AG04450 (cell line): ENCODE data around the gene MPV17L. TPM values are rescaled to one million over a fixed set of nuclear protein-coding genes. Genes with fewer than 3 reads are reported as not detected.

Experiments
- CTCF ChIA-PET: fragments of 300-600, 350-600 bp; formaldehyde crosslinking; extraction: SDS; loops from one replicate; lab custom pipeline; 2022; ENCODE audit warnings: antibody characterized with exemption, inconsistent platforms; lab: Charles Lee
- POLR2A ChIA-PET: fragments of 350-600 bp; formaldehyde crosslinking; extraction: SDS; loops from one replicate; lab custom pipeline; 2021; ENCODE audit warnings: antibody characterized with exemption, inconsistent platforms; lab: Yijun Ruan, JAX
- DNase-seq: peaks from one replicate; pipeline ENCODE4 v3.0.0-alpha.2; 2011; ENCODE audit warnings: low read depth, low spot score
- H3K27ac ChIP-seq: one replicate; pipeline ENCODE4 v1.5.1; 2012; ENCODE audit warnings: low read depth, low read length, control low read depth
- H3K27me3 ChIP-seq: one replicate; pipeline ENCODE4 v1.6.0; 2012; ENCODE audit warnings: low read length; ENCODE audit not compliant: control insufficient read depth, insufficient read depth
- H3K4me3 ChIP-seq: 2 replicates; pipeline ENCODE4 v1.5.1; 2011; ENCODE audit warnings: mild to moderate bottlenecking, low read depth, low read length, control low read depth
- H3K9me3 ChIP-seq: 2 replicates; pipeline ENCODE4 v1.5.1; 2012; ENCODE audit warnings: low read length; ENCODE audit not compliant: control insufficient read depth, insufficient read depth
- polyA plus RNA-seq: library from polyadenylated mRNA; depleted of rRNA; stranded (reverse); fragments of >200 nt; gene quantifications from 2 replicates; pipeline ENCODE4 v1.2.3, GENCODE V29; 2011
- TF ChIP-seq, protein P1 (sequence below): IDR thresholded peaks from 2 replicates; pipeline ENCODE4 v1.5.1; 2011; ENCODE audit warnings: low read depth, low read length, control low read depth, inconsistent platforms

The MPV17L gene
- polyA plus RNA-seq, 1 experiment = 0.11 TPM

DNA sequence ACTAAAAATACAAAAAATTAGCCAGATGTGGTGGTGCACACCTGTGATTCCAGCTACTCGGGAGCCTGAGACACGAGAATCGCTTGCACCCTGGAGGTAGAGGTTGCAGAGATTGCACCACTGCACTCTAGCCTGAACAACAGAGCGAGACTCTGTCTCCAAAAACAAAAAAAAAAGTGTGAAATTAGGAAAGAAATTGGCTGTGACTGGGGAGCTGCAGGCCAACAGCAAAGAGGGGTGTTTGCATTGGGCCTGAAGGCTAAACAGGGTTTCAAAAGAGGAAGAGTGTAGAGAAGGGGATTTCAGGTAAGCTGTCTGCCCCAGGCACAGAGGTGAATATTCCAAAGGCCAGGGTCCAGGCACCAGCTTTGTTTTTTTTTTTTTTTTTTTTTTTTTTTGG is 48.2 kb downstream of the MPV17L start:
- TF ChIP-seq, protein P1, sequence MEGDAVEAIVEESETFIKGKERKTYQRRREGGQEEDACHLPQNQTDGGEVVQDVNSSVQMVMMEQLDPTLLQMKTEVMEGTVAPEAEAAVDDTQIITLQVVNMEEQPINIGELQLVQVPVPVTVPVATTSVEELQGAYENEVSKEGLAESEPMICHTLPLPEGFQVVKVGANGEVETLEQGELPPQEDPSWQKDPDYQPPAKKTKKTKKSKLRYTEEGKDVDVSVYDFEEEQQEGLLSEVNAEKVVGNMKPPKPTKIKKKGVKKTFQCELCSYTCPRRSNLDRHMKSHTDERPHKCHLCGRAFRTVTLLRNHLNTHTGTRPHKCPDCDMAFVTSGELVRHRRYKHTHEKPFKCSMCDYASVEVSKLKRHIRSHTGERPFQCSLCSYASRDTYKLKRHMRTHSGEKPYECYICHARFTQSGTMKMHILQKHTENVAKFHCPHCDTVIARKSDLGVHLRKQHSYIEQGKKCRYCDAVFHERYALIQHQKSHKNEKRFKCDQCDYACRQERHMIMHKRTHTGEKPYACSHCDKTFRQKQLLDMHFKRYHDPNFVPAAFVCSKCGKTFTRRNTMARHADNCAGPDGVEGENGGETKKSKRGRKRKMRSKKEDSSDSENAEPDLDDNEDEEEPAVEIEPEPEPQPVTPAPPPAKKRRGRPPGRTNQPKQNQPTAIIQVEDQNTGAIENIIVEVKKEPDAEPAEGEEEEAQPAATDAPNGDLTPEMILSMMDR = no peak
- no peak overlapping the region for H3K27ac ChIP-seq
- ChIA-PET CTCF (interaction anchor here (0.6 to 1.2 kb wide), 3 partner anchors 16 to 262 kb away, joined by 3 to 6 read pairs (median 5); no protein-coding TSS in a partner anchor), POLR2A (no interaction called here)
- no peaks in the 10 kb centered on the region; the same call in 1 of the 2 replicates for H3K9me3 ChIP-seq
- H3K27me3 ChIP-seq = no peaks in the 10 kb centered on the region
- no peak for DNase-seq
- no peak overlapping the region for H3K4me3 ChIP-seq

DNA sequence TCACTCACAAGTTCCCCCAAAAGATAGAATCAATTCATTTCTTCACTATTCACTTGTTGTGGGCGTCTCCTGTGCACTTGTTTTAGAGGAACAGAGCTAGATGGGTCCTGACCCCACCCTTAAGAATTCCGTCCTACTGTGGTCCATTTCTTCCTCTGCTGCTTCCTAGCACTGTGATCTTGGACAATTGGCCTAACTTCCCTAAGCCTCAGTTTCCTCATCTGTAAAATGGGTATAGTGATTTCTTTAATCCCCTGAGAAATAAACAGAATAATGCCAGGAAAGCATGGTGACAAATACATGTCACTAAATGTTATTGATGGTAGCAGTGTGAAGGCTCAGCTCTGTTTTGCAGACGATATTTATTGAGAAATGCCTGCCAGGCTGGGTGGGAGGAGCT is 48.7 kb downstream of the MPV17L start:
- TF ChIP-seq, protein P1 = no peak
- POLR2A ChIA-PET = interaction anchor here (0.5 kb wide), 1 partner anchor 20 kb away, joined by 4 read pairs; no protein-coding TSS in a partner anchor
- no peaks in the 10 kb centered on the region; the same call in 1 of the 2 replicates for H3K9me3 ChIP-seq
- DNase-seq = no peak
- H3K27me3 ChIP-seq = no peaks in the 10 kb centered on the region
- H3K27ac ChIP-seq = no peak overlapping the region
- no peak overlapping the region for H3K4me3 ChIP-seq
- CTCF ChIA-PET = interaction anchor here (0.9 to 1.2 kb wide), 2 partner anchors 17 to 24 kb away, joined by 3 to 6 read pairs; no protein-coding TSS in a partner anchor

DNA sequence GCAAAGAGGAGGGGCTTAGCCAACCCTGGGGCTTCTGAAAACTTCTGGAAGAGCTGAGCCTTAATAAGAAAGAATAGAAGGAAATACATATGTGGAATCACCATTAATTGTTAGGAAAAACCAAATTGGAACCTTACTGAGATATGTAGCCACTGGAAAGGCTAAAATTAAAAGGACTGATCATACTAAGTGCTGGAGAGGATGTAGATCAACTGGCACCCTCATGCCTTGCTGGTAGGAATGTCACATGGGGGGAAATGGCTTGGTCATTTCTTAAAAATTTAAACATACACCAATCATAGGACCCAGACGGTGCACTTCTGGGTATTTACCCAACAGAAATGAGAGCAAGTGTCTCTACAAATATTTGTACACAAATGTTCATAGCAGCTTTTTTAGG is 49.9 kb downstream of the MPV17L start:
- Histone ChIP-seq H3K27me3 (no peaks in the 10 kb centered on the region), H3K4me3 (no peak overlapping the region), H3K27ac (no peak overlapping the region), H3K9me3 (no peaks in the 10 kb centered on the region; the same call in 1 of the 2 replicates)
- TF ChIP-seq, protein P1 = no peak
- DNase-seq = no peak
- ChIA-PET POLR2A (no interaction called here), CTCF (no interaction called here)

DNA sequence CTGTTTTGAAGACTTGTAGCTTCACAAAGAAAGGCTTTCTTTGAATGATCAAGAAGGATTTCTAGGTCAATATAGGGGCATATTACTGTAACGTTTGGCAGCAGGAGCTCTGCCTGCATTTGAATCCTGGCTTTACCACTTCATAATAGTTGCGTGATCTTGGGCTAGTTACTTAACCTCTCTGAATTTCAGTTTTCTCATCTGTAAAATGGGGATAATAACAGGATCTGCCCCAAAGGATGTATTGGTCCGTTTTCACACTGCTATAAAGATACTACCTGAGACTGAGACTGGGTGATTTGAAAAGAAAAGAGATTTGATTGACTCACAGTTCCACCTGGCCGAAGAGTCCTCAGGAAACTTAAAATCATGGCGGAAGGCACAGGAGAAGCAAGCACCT is 51.3 kb downstream of the MPV17L start:
- Histone ChIP-seq H3K9me3 (no peaks in the 10 kb centered on the region; the same call in 1 of the 2 replicates), H3K27me3 (no peaks in the 10 kb centered on the region), H3K4me3 (no peak overlapping the region), H3K27ac (no peak overlapping the region)
- TF ChIP-seq, protein P1 = no peak
- CTCF ChIA-PET = no interaction called here
- POLR2A ChIA-PET = no interaction called here
- no peak for DNase-seq

DNA sequence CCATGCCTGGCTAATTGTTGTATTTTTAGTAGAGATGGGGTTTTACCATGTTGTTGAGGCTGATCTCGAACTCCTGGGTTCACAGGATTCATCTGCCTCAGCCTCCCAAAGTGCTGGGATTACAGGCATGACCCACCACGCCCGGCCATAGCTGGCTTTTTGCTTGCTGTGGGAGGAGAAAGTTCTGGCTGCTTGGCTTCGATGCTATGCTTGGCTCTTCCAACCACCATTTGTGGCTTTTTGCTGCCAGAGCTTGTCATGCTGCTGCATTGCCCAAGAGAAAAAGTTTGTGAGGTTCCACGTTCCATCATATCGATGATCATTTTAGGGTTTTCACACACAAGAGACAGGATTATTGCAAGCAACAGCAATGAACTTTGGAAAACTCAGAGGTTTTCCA is 55.1 kb downstream of the MPV17L start:
- POLR2A ChIA-PET = no interaction called here
- Histone ChIP-seq H3K27me3 (no peaks in the 10 kb centered on the region), H3K9me3 (no peaks in the 10 kb centered on the region), H3K4me3 (no peak overlapping the region), H3K27ac (no peak overlapping the region)
- no peak for DNase-seq
- CTCF ChIA-PET = interaction anchor here (0.8 kb wide), 1 partner anchor 15 kb away, joined by 3 read pairs; no protein-coding TSS in a partner anchor
- TF ChIP-seq, protein P1 = no peak
